Endothelial cell (in vitro differentiated cells): ENCODE data around the gene NKAIN4. TPM values are rescaled to one million over a fixed set of nuclear protein-coding genes. Genes with fewer than 3 reads are reported as not detected.

Experiments
- DNase-seq: peaks from one replicate; pipeline ENCODE4 v3.0.0; 2021; ENCODE audit warnings: low spot score
- H3K27ac Mint-ChIP-seq: one replicate; pipeline ENCODE4 v1.8.0; 2021; ENCODE audit warnings: mixed read lengths, inconsistent platforms; ENCODE audit not compliant: unreplicated experiment
- H3K27me3 Mint-ChIP-seq: one replicate; pipeline ENCODE4 v1.8.0; 2021; ENCODE audit warnings: mild to moderate bottlenecking, moderate library complexity, mixed read lengths, inconsistent platforms; ENCODE audit not compliant: unreplicated experiment
- H3K36me3 Mint-ChIP-seq: one replicate; pipeline ENCODE4 v1.8.0; 2021; ENCODE audit warnings: mild to moderate bottlenecking, low read depth, mixed read lengths, inconsistent platforms; ENCODE audit not compliant: unreplicated experiment
- H3K4me1 Mint-ChIP-seq: one replicate; pipeline ENCODE4 v1.8.0; 2021; ENCODE audit warnings: mild to moderate bottlenecking, mixed read lengths, inconsistent platforms; ENCODE audit not compliant: unreplicated experiment
- H3K4me3 Mint-ChIP-seq: one replicate; pipeline ENCODE4 v1.8.0; 2021; ENCODE audit warnings: mild to moderate bottlenecking, mixed read lengths, inconsistent platforms; ENCODE audit not compliant: unreplicated experiment
- H3K9me3 Mint-ChIP-seq: one replicate; pipeline ENCODE4 v1.8.0; 2021; ENCODE audit warnings: mixed read lengths, inconsistent platforms; ENCODE audit not compliant: unreplicated experiment
- total RNA-seq: library from RNA; stranded (reverse); fragmentation: NEBNext Ultra II Directional; extraction: Animal tissue kit (Norgen Biotek cat#: 25700); gene quantifications from one replicate; pipeline ENCODE4 v1.2.1, GENCODE V29; 2021; ENCODE audit not compliant: unreplicated experiment
- TF ChIP-seq, protein P1 (sequence below): fragments of 200-600 bp; sonication (generic); IDR thresholded peaks from one replicate; pipeline ENCODE4 v1.5.0; 2021; ENCODE audit warnings: antibody characterized with exemption; ENCODE audit not compliant: unreplicated experiment

The NKAIN4 gene
- total RNA-seq, 1 donor from 2014 or later, result 3.3 TPM

- H3K27ac Mint-ChIP-seq, result no peak overlapping the region
These were observed 14.8 kb downstream of the NKAIN4 start for GRCh38 chr20:63239431-63239830.

DNA sequence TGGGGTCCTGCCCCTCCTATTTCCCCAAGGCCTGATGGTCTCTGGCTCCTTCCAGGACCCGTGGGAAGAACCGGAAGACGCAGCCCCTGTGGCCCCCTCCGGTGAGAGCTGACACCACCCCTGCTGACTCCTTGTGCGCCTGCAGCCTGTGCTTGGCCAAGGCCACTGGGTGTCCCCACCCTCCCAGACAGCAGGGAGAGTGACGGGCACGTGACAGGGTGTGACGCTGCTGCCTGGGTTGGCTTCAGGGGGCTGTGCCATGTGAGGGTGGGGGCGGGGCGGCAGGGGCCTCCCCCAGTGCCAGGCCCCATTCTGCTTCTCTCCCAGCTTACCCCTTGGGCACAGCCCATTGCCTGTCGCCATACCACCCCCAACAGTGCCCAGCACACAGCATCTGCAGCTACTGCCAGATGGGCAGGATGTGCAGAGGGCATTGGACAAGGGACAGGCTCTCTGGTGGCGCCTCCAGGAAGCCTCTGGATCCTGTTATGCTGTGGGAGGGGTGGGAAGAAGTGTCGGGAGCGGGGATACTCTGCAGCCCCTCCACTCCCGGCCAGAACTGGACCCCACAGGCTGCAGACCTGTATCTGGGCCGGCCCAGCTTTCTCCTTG, 15.6 kb downstream of the NKAIN4 start:
- TF ChIP-seq, protein P1, sequence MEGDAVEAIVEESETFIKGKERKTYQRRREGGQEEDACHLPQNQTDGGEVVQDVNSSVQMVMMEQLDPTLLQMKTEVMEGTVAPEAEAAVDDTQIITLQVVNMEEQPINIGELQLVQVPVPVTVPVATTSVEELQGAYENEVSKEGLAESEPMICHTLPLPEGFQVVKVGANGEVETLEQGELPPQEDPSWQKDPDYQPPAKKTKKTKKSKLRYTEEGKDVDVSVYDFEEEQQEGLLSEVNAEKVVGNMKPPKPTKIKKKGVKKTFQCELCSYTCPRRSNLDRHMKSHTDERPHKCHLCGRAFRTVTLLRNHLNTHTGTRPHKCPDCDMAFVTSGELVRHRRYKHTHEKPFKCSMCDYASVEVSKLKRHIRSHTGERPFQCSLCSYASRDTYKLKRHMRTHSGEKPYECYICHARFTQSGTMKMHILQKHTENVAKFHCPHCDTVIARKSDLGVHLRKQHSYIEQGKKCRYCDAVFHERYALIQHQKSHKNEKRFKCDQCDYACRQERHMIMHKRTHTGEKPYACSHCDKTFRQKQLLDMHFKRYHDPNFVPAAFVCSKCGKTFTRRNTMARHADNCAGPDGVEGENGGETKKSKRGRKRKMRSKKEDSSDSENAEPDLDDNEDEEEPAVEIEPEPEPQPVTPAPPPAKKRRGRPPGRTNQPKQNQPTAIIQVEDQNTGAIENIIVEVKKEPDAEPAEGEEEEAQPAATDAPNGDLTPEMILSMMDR, result no peak
- H3K4me3 Mint-ChIP-seq, result no peak overlapping the region
- no peak overlapping the region for H3K27ac Mint-ChIP-seq
- DNase-seq, result no peak
- H3K36me3 Mint-ChIP-seq, result no peaks in the 10 kb centered on the region
- peaks cover 3% of the 10 kb centered on the region for H3K27me3 Mint-ChIP-seq
- H3K4me1 Mint-ChIP-seq, result no peaks in the 10 kb centered on the region
- no peaks in the 10 kb centered on the region for H3K9me3 Mint-ChIP-seq

More at GRCh38 chr20:63239431-63239830, 14.8 kb downstream of the NKAIN4 start:
- Mint-ChIP-seq H3K4me3 (no peak overlapping the region), H3K9me3 (no peaks in the 10 kb centered on the region), H3K36me3 (no peaks in the 10 kb centered on the region), H3K27me3 (peaks cover 3% of the 10 kb centered on the region), H3K4me1 (no peaks in the 10 kb centered on the region)
- TF ChIP-seq, protein P1, result no peak
- DNase-seq, result no peak

GRCh38 chr20:63238031-63238430, 16.2 kb downstream of the NKAIN4 start:
- TF ChIP-seq, protein P1, result no peak
- no peaks in the 10 kb centered on the region for H3K4me1 Mint-ChIP-seq
- no peak for DNase-seq
- no peaks in the 10 kb centered on the region for H3K36me3 Mint-ChIP-seq
- no peaks in the 10 kb centered on the region for H3K9me3 Mint-ChIP-seq
- H3K4me3 Mint-ChIP-seq, result no peak overlapping the region
- peaks cover 3% of the 10 kb centered on the region for H3K27me3 Mint-ChIP-seq
- no peak overlapping the region for H3K27ac Mint-ChIP-seq

DNA sequence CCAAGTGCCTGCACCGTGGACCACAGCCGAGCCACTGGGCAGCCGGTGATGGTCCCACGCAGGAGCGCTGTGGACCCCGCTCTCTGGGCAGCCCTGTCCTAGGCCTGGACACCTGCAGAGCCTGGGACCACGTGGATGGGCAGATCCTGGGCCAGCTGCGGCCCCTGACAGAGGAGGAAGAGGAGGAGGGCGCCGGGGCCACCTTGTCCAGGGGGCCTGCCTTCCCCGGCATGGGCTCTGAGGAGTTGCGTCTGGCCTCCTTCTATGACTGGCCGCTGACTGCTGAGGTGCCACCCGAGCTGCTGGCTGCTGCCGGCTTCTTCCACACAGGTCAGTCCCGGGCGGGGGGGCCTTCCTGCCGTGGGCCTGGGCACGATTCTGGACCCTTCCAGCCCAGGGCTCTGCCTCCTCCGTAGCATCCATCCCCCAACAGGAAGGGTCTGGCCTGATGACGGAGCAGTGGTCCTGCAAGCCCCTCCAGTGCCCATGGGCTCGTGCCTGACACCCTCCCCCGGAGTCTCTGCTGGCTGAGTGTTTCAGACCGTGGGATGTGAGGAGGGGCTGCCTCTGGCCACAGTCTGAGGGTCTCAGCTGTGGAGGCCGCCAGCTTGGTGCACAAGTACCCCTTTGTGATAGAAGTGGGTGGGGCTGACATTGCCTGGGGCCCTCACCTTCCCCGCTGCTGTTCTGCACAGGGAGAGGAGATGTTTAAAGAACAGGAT, 18.0 kb downstream of the NKAIN4 start:
- Mint-ChIP-seq H3K36me3 (no peaks in the 10 kb centered on the region), H3K27ac (no peak overlapping the region), H3K4me1 (no peaks in the 10 kb centered on the region), H3K9me3 (no peaks in the 10 kb centered on the region), H3K4me3 (no peak overlapping the region), H3K27me3 (no peaks in the 10 kb centered on the region)
- TF ChIP-seq, protein P1, result no peak
- no peak for DNase-seq

DNA sequence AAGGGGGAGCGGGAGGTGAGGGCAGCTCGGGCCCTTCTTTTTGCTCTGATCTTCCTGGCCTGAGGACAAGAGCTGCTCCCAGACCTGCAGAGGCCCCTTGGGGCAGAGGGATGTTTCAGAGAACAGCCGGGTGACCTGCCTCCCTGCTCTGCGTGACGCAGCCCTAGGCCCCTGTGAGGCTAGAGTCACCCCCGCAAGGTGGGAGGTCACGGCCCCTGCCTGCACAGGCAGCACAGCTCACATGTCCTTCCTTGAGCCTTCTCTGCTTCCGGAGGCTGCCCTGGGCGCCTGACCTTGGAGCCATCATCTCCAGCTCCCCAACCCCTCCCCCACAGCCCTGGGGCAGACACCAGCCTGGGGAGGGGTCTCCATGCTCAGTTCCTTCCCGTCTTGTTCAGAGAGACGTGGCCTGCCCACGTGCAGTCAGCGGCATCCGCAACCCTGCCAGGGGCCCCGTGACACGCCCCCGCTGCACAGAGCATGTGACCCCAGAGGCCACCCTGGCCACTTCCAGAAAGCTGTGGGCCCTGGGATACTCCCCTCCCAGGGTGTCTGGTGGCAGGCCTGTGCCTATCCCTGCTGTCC, 18.8 kb downstream of the NKAIN4 start, which contains the start of gene BIRC7:
TSS of gene BIRC7 (plus strand) at position 507 of the 585 bp plus-strand sequence. CDS start 192 bp downstream, outside the sequence.
- no peak within 1 kb of the TSS for H3K4me3 Mint-ChIP-seq
- H3K27me3 Mint-ChIP-seq, result no peaks in the 10 kb centered on the region
- no peaks in the 10 kb centered on the region for H3K4me1 Mint-ChIP-seq
- H3K9me3 Mint-ChIP-seq, result no peaks in the 10 kb centered on the region
- no peaks in the 10 kb centered on the region for H3K36me3 Mint-ChIP-seq
- TF ChIP-seq, protein P1, result no peak
- DNase-seq, result no peak
- no peak within 1 kb of the TSS for H3K27ac Mint-ChIP-seq
